A673 (cell line): ENCODE measurements around the gene DMRTC2. TPM values are rescaled to one million over a fixed set of nuclear protein-coding genes. Genes with fewer than 3 reads are reported as not detected.

Experiments
- BruUV-seq: library from RNA; stranded (reverse); fragments of 400-500 nt; replicated peaks from 2 replicates; lab custom pipeline; 2021; lab: Mats Ljungman, UMichigan
- CTCF ChIA-PET: fragments of 300-600 bp; sonication (Branson Sonifier 250); formaldehyde crosslinking; loops from one replicate; lab custom pipeline; 2022; ENCODE audit warnings: antibody characterized with exemption; lab: Charles Lee
- POLR2A ChIA-PET: fragments of 300-600 bp; sonication (Branson Sonifier 250); formaldehyde crosslinking; loops from one replicate; lab custom pipeline; 2022; ENCODE audit warnings: antibody characterized with exemption; ENCODE audit not compliant: low non-redundant PET; lab: Charles Lee
- DNase-seq: peaks from one replicate; pipeline ENCODE4 v3.0.0-alpha.2; 2015; ENCODE audit warnings: low spot score
- H3K27ac ChIP-seq: fragments of 200-600 bp; sonication (generic); 2 replicates; pipeline ENCODE4 v1.5.1; 2016; ENCODE audit warnings: mixed run types, low read depth, mild to moderate bottlenecking, mixed read lengths, antibody characterized with exemption, low read length; ENCODE audit not compliant: poor library complexity, severe bottlenecking
- H3K27me3 ChIP-seq: fragments of 200-600 bp; sonication (generic); replicated peaks from 2 replicates; pipeline ENCODE4 v1.6.1; 2017; ENCODE audit warnings: mixed run types, low read depth, mild to moderate bottlenecking, mixed read lengths, antibody characterized with exemption, low read length; ENCODE audit not compliant: insufficient read depth, poor library complexity
- H3K36me3 ChIP-seq: fragments of 200-600 bp; sonication (generic); 2 replicates; pipeline ENCODE4 v1.6.1; 2016; ENCODE audit warnings: mixed run types, mild to moderate bottlenecking, mixed read lengths, antibody characterized with exemption, low read length; ENCODE audit not compliant: insufficient read depth, poor library complexity, severe bottlenecking
- H3K4me1 ChIP-seq: fragments of 200-600 bp; sonication (generic); 2 replicates; pipeline ENCODE4 v1.6.1; 2017; ENCODE audit warnings: mixed run types, mild to moderate bottlenecking, mixed read lengths, antibody characterized with exemption, low read length; ENCODE audit not compliant: insufficient read depth, poor library complexity, severe bottlenecking
- H3K4me3 ChIP-seq: fragments of 200-600 bp; sonication (generic); 2 replicates; pipeline ENCODE4 v1.5.1; 2016; ENCODE audit warnings: low read depth, mixed run types, mild to moderate bottlenecking, mixed read lengths, low read length; ENCODE audit not compliant: poor library complexity, severe bottlenecking
- H3K9me3 ChIP-seq: fragments of 200-600 bp; sonication (generic); 2 replicates; pipeline ENCODE4 v1.6.1; 2016; ENCODE audit warnings: mixed run types, low read depth, mild to moderate bottlenecking, mixed read lengths, antibody characterized with exemption, low read length; ENCODE audit not compliant: poor library complexity, severe bottlenecking
- EZH2 ChIP-seq: fragments of 200-600 bp; sonication (generic); IDR thresholded peaks from 2 replicates; pipeline ENCODE4 v1.6.1; 2017; ENCODE audit warnings: borderline replicate concordance, low read depth, mild to moderate bottlenecking, mixed read lengths, antibody characterized with exemption, low read length; ENCODE audit not compliant: poor library complexity, severe bottlenecking
- intact Hi-C: fragments of 100-400 bp; cut with micrococcal nuclease; formaldehyde crosslinking; loops from one replicate; pipeline ENCODE4 v1.10.0; 2022; ENCODE audit not compliant: unreplicated experiment
- total RNA-seq: library from RNA; stranded (reverse); gene quantifications from 2 replicates; pipeline ENCODE4 v1.2.3, GENCODE V29; 2021
- TF ChIP-seq, protein P1 (sequence below): fragments of 300-800, 200-600 bp; sonication (generic); conservative IDR thresholded peaks from 2 replicates; pipeline ENCODE4 v1.5.1; 2017; ENCODE audit warnings: low read depth, mild to moderate bottlenecking, antibody characterized with exemption, low read length, moderate library complexity, mixed read lengths

The DMRTC2 gene
- total RNA-seq, 1 experiment from 2014 or later = not detected

DNA sequence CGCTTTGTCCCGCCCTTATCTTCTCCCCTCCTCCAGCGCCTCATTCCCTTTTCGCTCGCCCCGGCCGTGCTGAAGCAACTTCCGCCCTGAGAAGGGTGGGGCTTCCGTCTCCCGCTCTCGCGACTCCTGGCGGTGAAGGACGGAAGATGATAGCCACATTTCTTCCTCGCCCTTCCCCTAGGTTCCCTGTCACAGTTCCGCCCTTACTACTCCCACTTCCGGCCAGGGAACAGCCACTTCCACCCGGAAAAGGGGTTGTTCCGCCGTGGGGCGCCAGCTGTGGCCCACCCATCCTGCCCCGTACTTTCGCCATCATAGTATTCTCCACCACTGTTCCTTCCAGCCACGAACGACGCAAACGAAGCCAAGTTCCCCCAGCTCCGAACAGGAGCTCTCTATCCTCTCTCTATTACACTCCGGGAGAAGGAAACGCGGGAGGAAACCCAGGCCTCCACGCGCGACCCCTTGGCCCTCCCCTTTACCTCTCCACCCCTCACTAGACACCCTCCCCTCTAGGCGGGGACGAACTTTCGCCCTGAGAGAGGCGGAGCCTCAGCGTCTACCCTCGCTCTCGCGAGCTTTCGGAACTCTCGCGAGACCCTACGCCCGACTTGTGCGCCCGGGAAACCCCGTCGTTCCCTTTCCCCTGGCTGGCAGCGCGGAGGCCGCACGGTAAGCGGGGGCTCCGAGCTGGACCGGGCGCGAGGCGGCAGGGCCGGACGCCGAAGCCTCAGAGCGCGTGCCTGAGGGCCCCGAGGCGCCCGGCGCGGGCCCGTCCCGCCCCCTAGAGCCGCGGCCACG lies 15.0 kb downstream of the DMRTC2 start, which contains the start of gene RPS19:
RPS19 (plus strand) TSS at position 638 of the 801 bp plus-strand sequence. CDS start 520 bp downstream, outside the sequence.
- H3K4me1 ChIP-seq = peaks cover 45% of the 10 kb centered on the region
- CTCF ChIA-PET = interaction anchor here (0.6 to 0.7 kb wide), 2 partner anchors 12 to 21 kb away, joined by 3 to 5 read pairs; no protein-coding TSS in a partner anchor
- H3K27me3 ChIP-seq = no peaks in the 10 kb centered on the region
- intact Hi-C loops = loop anchor here (1.0 kb wide), 1 partner anchor 23 kb away; the partner anchor contains the start of gene ARHGEF1
- H3K9me3 ChIP-seq = no peaks in the 10 kb centered on the region
- H3K36me3 ChIP-seq = peaks cover 43% of the 10 kb centered on the region
- peak within 1 kb of the TSS; percentile 97 for H3K27ac ChIP-seq
- H3K4me3 ChIP-seq = peak within 1 kb of the TSS; percentile 87
- no peak for TF ChIP-seq EZH2
- TF ChIP-seq, protein P1, sequence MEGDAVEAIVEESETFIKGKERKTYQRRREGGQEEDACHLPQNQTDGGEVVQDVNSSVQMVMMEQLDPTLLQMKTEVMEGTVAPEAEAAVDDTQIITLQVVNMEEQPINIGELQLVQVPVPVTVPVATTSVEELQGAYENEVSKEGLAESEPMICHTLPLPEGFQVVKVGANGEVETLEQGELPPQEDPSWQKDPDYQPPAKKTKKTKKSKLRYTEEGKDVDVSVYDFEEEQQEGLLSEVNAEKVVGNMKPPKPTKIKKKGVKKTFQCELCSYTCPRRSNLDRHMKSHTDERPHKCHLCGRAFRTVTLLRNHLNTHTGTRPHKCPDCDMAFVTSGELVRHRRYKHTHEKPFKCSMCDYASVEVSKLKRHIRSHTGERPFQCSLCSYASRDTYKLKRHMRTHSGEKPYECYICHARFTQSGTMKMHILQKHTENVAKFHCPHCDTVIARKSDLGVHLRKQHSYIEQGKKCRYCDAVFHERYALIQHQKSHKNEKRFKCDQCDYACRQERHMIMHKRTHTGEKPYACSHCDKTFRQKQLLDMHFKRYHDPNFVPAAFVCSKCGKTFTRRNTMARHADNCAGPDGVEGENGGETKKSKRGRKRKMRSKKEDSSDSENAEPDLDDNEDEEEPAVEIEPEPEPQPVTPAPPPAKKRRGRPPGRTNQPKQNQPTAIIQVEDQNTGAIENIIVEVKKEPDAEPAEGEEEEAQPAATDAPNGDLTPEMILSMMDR = peak; percentile 68
- no TSS peak for BruUV-seq
- peak; percentile 99 for DNase-seq
- POLR2A ChIA-PET = interaction anchor here (0.7 kb wide), 1 partner anchor 213 kb away, joined by 3 read pairs; no protein-coding TSS in a partner anchor

DNA sequence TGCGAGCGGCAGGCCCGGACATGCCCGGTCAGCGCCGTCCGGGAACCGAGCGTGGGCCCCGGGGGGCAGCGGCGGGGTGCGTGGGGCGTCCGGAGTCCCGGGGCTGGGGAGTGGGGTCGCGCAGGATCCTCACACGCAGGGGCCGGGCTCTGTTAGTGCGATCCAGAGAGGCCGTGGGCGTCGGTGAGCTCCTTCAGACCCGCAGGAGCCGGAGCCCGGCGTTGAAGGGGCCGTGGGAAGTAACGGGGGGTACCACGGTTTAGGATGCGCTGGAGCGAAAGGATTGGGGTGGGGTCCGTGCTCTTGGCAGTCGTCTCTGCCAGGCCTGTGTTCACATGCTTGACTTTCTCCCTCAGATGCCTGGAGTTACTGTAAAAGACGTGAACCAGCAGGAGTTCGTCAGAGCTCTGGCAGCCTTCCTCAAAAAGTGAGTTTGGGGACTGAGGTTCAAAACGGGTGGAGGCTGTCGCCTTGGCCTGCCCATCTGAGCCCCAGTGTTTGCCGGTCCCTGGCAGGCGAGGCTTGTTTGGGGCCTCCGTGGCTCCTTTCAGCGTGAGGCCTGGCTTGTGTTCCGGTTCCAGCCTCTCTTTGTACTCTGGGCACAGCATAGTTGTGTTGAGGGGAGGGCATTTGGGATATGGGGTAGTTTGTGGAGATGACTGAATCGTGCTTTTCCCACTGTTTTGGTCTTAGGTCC lies 15.7 kb downstream of the DMRTC2 start:
- H3K4me1 ChIP-seq = peaks cover 45% of the 10 kb centered on the region
- no TSS peak for BruUV-seq
- H3K9me3 ChIP-seq = no peaks in the 10 kb centered on the region
- intact Hi-C loops = no loop called here
- H3K27me3 ChIP-seq = no peaks in the 10 kb centered on the region
- DNase-seq = no peak
- TF ChIP-seq EZH2 = no peak
- TF ChIP-seq, protein P1 = no peak
- ChIA-PET POLR2A (no interaction called here), CTCF (no interaction called here)
- peak overlapping the region; percentile 87 for H3K4me3 ChIP-seq
- H3K27ac ChIP-seq = peak overlapping the region; percentile 97
- H3K36me3 ChIP-seq = peaks cover 50% of the 10 kb centered on the region

DNA sequence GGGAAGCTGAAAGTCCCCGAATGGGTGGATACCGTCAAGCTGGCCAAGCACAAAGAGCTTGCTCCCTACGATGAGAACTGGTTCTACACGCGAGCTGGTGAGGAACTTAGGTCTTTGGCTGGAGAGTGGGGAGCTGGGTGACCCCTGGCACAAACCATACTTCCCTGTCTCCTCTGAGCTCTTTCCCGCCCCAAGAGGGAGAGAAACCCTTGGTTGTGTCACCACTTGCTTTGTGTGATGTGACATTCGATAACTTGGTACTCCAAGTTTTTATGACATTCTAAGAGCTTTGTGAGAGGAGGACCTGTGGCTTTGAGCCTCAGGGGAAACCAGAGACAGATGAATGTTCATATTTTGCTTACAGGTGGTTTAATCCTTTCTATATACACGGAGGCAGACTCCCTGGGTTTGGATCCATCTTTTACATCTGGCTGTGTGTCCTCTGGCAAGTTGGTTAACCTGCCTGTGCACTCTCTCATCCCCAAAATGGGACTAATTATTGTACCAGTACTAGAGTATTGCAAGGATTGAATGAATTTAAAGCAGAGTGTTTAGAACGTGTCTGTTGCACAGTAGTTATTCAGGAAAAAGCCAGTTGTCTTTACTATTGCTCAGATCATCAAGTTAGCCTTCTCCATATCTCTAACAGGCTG lies 16.4 kb downstream of the DMRTC2 start:
- H3K4me3 ChIP-seq = peak overlapping the region; percentile 87
- no peaks in the 10 kb centered on the region for H3K9me3 ChIP-seq
- CTCF ChIA-PET = no interaction called here
- intact Hi-C loops = no loop called here
- no peak for DNase-seq
- H3K27ac ChIP-seq = peak overlapping the region; percentile 97
- TSS peak; percentile 38 for BruUV-seq
- peaks cover 48% of the 10 kb centered on the region for H3K4me1 ChIP-seq
- peaks cover 55% of the 10 kb centered on the region for H3K36me3 ChIP-seq
- TF ChIP-seq EZH2 = no peak
- TF ChIP-seq, protein P1 = no peak
- POLR2A ChIA-PET = no interaction called here
- H3K27me3 ChIP-seq = no peaks in the 10 kb centered on the region
